ENCODE measurements around the gene SOCS1.

The SOCS1 gene

DNA sequence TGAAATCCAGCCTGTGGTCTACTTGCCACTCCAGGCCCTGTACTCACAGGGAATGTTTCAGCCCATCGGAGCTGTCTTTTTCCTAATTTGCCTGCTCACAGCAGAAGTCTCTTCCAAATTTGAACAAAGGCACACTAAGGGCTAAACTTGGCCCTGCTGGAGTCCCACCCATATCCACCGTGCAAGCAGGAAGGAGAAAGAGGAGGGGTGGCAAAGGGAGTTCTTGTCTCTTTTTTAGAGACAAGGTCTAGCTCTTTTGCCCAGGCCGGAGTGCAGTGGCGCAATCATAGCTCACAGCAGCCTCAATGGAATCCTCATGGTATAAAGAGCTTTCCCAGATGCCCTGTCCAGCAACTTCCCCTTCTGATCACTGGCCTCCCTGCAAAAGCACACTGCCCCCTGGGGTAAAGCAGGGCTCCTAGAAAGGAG lies 27.8 kb upstream of the SOCS1 start:
- DNase-seq, result no peak

DNA sequence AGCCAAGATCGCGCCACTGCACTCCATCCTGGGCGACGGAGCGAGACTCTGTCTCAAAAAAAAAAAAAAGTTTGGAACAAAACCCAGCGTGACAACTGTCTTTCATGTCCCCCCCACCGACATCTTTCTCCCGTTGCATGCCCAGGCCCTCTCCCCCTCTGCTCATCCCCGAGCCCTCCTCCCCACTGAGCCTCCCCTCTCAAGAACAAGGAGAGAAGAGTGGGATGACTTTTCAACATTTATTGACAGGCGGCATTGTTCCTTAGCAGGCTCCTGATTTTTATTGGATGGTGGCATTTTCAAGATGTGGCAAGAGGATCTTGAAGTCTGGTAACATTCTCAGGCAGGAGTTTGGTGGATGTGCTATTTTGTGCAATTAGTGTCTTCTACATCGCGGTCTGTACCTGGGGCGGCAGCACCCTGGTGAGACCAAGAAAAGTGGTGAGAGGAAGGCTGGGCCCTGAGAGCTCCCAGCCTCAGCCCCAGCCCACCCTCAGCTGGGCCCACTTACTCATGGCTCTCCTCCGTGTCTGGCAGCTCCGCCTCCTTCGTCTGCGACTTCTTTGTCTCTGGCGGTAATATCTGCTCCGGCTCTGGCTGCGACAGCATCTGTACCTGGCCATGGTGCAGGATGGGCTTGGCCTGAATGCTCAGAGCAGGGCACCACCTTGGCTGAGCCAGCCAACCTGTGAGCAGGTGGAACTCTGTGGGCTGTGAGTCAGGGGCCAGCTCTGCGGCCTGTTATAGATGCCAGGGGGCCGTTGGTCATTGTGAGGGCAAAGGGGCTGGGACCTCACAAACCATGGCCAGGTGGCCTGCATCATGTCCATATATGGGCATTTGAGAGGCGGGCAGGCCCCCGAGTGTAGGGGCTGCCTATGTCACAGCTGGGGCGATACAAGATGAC lies 24.9 kb upstream of the SOCS1 start, which contains the start of gene PRM1:
Gene PRM1 (minus strand): TSS at position 715 of the 907 bp plus-strand sequence. CDS start 92 bp downstream, at position 623.
- no peak for DNase-seq

DNA sequence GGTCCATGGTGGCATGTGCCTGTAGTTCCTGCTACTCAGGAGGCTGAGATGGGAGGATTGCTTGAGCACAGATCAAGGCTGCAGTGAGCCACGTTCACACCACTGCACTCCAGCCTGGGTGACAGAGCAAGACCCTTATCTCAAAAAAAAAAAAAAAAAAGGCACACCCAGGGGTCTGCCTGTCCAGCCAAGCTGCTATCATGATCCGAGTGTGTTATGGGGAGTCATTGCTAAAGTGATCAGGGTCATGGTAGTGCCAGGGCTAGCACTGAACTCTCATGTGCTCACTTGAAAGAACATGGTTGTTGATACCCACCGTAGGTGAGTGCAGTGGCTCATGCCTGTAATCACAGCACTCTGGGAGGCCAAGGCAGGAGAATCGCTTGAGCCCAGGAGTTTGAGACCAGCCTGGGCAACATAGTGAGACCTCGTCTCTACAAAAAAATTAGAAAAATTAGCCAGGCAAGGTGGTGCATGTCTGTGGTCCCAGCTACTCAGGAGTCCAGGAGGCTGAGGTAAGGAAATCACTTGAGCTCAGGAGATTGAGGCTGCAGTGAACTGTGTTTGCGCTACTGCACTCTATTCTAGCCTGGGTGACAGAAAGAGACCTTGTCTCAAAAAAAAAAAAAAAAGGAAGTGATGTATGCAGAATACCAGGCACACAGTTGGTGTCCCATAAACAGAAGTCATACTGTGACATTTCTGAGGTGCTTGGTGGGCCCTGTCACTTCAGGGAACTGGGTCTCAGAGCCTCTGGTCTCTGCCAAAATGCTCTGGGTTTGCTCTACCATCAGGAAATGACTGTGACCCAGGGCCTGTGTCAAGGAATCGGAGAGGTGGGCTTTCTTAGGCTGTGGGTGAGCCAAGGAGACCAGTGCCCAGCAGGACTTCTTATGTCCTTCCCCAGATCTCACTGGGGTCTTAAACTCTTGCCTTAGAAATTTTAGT lies 23.0 kb upstream of the SOCS1 start:
- no peak for DNase-seq

DNA sequence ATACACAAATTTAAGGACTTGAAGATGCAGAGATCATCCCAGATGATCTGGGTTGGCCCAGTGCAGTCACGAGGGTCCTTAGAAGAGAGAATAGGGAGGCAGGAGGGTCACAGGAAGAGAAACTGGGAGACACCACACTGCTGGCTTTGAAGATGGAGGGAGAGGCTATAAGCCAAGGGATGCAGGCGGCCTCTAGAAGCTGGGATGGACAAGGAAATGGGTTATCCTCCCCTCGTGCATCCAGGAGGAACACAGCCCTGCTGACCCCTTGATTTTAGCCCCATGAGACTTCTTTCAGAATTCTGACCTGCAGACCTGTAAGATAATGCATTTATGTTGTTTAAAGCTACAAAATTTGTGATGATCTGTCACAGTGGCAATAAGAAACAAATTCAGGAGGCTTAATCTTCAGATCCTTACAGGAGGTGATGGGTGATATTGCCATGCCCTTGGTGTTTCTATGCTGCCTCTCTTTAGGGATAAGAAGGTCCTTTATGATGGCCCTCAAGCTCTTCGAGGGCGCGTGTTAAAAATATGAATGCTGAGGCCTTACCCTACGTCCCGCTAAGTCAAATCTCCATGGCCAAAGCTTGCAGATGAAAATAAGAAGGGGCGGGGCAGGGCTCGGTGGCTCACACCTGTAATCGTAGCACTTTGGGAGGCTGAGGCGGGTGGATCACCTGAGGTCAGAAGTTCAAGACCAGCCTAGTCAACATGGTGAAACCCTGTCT lies 21.8 kb upstream of the SOCS1 start:
- DNase-seq, result no peak

DNA sequence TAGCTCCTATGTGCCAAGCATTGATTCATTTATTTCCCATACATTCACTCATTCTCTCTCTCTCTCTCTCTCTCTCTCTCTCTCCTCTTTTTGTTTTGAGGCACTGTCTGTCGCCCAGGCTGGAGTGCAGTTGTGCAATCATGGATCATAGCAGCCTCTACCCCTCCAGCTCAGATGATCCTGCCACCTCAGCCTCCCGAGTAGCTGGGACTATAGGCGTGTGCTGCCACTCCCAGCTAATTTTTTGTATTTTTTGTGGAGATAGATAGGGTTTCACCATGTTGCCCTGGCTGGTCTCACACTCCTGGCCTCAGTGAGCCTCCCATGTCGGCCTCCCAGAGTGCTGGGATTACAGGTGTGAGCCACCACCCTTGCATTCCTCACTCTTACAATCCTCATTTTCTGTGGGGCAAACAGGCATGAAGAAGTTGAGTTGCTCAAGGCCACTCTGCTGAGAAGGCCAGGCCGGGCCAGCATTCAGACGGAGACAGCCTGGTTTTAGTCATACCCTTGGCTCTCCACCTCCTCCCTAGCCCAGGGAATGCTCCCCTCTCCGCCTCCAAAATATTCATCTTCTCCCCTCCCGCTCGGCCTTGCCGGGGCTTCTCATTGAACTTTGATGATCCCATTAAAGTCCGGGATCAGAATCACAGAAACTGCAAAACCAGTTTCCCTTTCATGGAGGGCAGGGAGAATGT lies 21.0 kb upstream of the SOCS1 start:
- no peak for DNase-seq

DNA sequence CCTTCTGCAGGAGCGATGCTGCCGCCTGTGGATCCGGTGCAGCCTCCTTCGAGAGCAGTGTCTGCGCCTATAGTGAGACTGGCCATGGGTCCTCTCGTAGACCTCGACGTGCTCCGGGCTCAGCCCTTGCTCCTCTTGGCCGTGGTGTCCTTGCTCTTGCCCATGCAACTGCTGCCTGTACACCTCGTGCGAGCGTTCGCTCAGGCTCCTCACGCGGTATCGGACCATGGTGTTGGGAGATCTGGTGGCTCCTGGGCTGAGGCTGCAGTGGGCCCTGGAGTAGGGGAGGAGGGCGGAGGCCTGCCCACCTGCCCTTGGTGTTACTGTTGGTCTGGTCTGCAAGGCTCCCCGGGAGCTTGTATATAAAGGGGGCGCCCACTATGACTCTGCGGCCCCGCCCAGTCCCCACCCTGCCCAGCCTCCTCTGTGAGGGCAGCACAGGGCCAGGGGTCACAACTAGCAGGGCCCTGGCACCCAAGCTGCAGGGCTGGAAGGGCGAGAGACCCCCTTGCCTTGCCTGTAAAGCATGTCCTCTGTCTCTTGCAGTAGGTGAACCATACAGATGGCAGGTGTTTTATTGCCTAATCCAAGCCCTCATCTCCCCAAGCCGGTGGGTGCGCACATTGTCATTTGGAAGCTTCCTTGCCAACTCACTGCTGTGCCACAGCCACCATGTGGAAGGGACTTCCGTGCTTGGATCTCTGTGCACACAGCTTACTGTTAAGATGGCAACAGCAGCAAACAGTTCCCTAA lies 20.3 kb upstream of the SOCS1 start, which contains the start of gene PRM2:
Gene PRM2 (minus strand): TSS at position 338 of the 753 bp plus-strand sequence. CDS start 110 bp downstream, at position 228.
- no peak for DNase-seq

DNA sequence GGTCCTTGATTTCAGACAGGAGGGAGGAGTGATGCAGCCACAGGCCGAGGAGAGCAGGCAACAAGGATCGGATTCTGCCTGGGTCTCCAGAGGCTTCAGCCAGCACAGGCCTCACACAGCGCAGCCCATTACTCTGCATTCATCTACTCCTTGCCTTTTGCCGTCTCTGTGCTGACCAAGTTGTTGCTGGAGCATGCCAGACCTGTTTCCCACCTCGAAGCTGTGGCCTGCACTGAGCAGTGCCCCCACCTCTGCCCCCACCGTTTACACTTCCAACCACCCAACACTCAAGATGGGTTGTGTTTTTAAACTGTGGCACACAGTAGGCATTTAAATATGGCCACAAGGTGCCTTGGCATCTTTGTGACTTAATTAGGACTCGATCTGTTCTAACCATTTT lies 19.0 kb upstream of the SOCS1 start:
- no peak for DNase-seq

DNA sequence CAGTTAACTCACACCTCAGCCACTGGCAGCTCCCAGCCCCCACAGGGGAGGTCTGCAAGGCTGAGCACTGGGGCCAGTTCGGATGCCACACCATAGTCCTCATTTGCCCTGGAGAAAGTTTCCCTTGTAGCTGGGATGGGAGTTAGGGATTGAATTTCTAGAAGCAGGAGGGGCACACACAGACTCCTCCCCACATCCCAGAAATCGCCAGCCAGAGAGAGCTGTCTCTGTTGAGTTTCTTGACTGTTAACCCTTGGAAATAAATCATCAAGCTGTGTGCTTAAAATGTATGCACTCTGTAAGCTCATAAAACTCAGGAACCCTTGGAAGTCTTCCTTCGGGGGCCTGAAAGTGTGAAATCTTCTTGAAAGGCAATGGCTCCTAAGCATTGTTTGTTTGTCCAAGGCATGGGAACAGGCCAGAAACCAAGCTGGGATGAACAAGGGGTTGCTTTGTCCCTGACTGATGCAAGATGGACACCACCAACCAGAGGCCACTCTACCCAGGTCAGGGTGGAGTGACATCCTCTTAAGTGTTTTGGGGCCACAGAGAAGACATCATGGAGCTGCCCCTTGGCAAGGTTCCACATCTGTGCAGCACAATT lies 17.8 kb upstream of the SOCS1 start:
- no peak for DNase-seq

DNA sequence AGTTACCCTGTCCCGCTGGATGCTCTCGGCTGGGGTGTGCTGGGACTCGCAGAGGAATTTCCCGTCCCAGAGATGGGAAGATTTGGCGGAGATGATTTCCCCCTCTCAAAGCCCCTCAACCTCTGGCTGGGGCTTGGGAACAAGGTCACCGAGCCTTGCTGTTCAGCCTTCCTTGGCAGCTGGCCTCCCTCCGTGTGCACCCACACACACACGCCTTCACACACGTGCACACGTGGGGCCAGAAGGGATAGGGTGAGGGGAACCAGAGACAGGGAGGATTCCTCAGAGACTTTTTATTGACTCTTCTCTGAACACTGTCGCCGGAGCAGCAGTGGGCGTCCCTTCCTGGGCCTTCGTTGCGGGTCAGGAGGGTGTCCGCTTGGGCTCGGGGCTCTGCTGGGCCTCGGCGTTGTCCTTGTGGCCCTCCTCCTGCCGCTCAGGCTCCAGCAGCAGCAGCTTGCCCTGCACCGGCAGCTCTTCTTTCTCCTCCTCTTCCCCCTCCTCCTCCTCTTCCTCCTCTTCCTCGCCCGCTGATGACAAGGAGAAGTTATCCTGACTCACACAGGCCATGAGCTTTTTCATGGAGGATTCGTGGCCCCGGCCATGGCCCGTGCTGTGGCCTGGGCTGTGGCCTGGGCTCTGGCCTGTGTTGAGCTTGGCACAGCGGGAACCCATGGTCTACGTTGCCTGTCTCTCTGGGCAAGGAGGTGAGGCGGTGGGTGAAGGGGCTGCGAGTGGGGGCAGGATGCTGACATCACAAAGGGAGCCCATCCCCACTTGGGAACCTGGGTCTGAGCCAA lies 17.1 kb upstream of the SOCS1 start, which contains the start of gene PRM3:
Gene PRM3 (minus strand): TSS at position 709 of the 800 bp plus-strand sequence. CDS start 34 bp downstream, at position 675.
- DNase-seq, result no peak

DNA sequence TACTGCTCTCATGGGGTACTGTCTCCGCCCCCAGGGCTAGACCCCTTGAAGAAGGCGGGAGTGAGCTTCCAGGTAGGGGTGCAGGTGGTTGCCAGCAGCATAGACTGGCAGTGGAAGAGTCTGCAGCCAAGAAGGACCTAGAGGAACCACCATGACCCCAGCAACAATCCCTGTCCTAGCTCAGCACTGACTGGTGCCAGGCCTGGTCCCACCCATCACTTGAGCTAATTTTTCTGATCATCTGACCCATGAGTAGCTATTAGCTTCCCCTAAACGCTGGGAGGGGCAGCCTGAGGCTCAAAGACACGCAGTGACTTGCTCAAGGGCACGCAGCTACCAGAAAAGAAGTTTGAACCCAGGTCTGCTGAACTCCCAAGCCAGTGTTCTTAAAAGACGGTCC lies 16.5 kb upstream of the SOCS1 start:
- DNase-seq, result no peak

DNA sequence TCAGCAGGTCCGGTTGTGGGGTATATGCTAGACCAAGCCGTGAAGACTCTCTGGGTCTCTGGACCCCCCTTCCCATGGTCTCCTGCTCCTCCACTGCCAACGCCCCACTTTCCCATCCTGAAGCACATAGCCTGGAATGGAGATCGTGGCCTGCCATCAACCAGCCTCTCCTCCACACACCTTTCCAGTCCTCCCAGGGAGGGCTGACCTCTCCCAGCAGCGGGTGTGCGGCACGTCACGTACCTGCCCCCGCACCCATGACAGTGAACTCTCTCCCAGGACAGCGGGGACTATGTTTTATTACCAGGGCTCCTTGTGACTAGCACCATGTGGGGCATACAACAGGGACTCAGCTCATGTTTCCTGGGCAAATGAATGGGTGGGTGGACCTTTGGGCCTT lies 15.6 kb upstream of the SOCS1 start:
- no peak for DNase-seq

DNA sequence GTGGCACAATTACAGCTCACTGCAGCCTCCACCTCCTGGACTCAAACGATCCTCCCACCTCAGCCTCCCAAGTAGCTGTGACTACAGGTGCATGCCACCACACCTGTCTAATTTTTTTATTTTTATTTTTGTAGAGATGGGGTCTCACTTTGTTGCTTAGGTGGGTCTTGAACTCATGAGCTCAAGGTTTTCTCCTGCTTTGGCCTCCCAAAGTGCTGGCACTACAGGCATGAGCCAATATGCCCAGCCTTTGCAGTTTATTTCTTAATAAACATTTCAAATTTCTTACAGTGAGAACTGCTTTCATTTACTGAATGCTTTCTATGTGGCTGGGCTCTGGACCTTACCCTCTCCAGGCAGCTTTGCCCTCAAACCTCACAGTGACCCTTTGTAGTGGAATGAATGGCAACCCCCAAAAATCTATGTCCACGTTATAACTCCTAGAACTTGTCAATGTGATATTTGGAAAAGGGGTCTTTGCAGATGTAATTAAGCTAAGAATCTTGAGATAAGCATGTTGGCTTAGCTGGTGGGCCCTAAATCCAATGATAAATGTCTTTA lies 14.7 kb upstream of the SOCS1 start:
- no peak for DNase-seq

DNA sequence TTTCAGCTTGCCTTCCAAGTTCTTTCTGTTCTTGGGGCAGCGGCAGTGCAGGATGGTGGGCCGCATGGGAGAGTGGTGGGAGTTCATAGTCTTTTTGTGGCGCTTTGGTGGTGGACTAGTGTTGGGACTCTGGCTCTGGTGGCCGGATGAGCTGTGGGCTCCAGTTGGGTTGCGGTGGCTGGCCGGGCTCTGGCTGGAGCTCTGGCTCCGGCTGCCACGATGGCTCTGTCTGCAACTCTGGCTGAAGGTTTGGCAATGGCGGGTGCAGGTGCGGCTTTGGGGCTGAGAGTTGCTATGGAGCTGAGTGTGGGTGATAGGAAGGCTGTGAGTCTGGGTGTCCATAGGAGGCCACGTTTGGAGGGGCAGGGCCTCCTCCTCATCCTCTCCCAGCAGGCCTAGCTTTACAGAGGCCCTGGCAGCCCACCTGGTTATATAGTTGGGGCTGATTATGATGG lies 12.9 kb upstream of the SOCS1 start, which contains the start of gene TNP2:
Gene TNP2 (minus strand): TSS at position 405 of the 455 bp plus-strand sequence. CDS start 63 bp downstream, at position 342.
- DNase-seq, result no peak

DNA sequence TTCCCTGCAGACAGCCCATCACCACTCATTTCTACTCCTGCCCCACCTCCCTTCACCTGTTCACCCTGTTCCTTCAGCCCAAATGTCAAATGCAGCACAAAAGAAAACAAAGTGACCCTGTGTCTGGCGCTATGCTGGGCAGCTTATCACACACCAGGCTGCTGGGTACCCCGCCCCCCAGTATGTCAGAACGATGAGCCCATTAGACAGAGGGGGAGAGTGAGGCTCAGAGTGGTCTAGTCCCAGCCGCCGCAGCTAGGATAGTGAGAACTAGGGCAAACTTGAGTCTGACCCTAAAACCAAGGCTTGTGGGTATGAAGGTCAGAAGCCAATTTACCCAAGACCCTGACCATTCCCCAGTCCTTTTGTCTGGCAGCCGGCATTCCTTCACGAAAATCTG lies 9.1 kb upstream of the SOCS1 start:
- DNase-seq, result no peak

DNA sequence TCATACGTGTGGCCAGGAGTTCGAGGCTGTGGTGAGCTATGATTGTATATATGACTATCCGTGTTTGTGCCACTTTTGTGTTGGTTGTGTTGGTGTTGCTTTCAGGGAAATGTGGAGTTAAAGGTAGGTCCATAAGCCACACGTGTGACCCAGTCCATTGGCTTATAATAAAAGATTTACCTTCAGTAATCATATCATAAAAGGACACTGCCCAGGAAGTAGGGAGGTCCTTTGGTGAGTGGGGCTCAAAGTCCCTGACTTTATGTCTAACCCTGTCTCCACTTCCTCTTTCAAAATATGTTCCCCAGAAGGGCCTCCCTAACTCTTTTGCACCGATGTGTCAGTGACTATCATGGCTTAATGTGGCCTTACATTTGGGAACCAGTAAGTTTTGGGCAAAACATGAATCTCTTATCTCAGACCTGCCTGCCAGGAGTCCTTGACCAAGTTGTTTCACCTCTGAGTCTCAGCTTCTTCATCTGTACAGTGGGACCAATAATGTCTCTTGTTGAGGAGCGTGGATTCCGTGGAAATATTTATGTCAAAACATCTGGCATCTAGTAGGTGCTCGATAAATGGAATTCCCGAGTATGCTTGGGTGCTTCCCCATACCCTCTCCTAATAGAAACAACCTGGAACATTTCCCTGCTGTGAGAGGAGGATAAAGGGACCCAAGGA lies 8.3 kb upstream of the SOCS1 start:
- no peak for DNase-seq

DNA sequence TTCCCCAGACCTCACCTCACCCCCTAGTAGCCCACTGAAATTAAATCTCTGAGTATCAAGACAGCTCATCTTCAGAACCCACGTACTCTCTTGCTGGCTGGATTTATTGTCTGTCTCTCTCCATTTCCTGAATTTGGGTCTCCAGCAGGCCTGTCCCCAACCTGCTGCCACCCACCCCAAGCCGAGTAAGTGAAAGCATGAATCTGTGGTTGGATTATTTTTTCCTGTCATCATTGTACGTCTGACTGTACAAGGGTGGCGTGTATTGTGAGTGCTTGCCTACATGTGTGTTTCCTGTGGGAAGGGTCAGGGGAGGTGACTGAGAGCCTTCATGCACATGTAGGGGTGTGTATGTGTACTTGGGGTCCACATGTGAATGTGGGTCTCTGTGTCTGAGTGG lies 7.7 kb upstream of the SOCS1 start:
- DNase-seq, result no peak

DNA sequence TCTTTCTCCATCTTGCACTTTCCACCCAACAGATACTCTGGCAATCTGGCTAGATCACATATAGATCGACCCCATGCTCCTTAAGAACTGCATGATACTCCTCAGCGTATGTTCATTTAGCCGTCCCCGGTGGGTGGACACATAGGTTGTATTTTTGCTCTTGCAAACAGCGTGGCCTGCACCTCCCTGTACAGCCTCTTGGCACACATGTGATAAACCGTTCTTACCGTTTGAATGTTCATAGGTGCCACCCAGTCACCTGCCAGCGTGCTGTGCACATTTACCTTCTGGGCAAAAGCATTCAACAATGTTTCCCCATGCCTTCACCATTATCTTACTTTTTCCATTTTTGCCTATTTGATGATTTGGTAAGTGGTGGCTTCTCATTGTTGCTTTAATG lies 6.9 kb upstream of the SOCS1 start:
- DNase-seq, result no peak

DNA sequence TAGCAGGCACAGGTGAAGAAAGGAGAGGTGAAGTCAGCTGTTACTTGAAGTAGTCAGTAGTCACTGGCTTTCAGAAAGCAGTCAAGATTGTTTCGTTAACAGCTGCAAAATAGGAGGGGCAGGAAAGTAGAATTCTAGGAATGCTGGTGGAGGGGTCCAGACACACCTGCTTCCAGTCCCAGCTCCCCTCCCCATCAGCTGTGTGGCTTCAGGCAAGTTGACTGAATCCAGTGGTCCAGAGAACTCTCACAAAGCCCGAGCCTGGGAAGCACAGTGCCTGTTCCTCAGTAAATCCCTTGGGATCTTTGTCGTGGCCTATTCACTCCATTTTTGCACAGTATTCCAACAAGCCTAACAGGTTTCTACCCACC lies 4.6 kb upstream of the SOCS1 start:
- no peak for DNase-seq
